BE2C (cell line): ENCODE measurements around the gene PDPK1.
"Not testable (repeated sequence)": the region's sequence is repeated elsewhere in the genome, so short reads cannot be mapped to it uniquely, and the experiment has no call there.

Experiments used
- DNase-seq: peaks from one replicate; pipeline ENCODE4 v3.0.0-alpha.2; 2020
- H3K27me3 ChIP-seq: fragments of 250-450 bp; sonication (Bioruptor Pico); 2 replicates; pipeline ENCODE4 v1.5.1; 2020; ENCODE audit warnings: mild to moderate bottlenecking
- H3K36me3 ChIP-seq: fragments of 250-450 bp; sonication (Bioruptor Pico); 2 replicates; pipeline ENCODE4 v1.5.1; 2020; ENCODE audit warnings: mild to moderate bottlenecking
- H3K4me1 ChIP-seq: fragments of 250-450 bp; sonication (Bioruptor Pico); 2 replicates; pipeline ENCODE4 v1.5.1; 2020
- H3K4me3 ChIP-seq: 2 replicates; pipeline ENCODE4 v1.5.1; 2011; ENCODE audit warnings: low read depth, low read length
- H3K9me3 ChIP-seq: fragments of 250-450 bp; sonication (Bioruptor Pico); 2 replicates; pipeline ENCODE4 v1.5.1; 2020
- CTCF ChIP-seq: IDR thresholded peaks from 2 replicates; pipeline ENCODE4 v1.5.1; 2012; ENCODE audit warnings: mild to moderate bottlenecking, low read depth, low read length

The PDPK1 gene

GRCh38 chr16:2619628-2620027, 81.8 kb downstream of the PDPK1 start:
- H3K9me3 ChIP-seq, H3K36me3 ChIP-seq, H3K4me1 ChIP-seq, H3K4me3 ChIP-seq, H3K27me3 ChIP-seq: not testable (repeated sequence)
- peak; percentile 16; the same call in 1 of the 2 replicates for TF ChIP-seq CTCF
- DNase-seq = peak; percentile 40

GRCh38 chr16:2620870-2621269, 83.0 kb downstream of the PDPK1 start:
- H3K27me3 ChIP-seq, H3K4me1 ChIP-seq, H3K4me3 ChIP-seq, H3K36me3 ChIP-seq, DNase-seq, H3K9me3 ChIP-seq: not testable (repeated sequence)

DNA sequence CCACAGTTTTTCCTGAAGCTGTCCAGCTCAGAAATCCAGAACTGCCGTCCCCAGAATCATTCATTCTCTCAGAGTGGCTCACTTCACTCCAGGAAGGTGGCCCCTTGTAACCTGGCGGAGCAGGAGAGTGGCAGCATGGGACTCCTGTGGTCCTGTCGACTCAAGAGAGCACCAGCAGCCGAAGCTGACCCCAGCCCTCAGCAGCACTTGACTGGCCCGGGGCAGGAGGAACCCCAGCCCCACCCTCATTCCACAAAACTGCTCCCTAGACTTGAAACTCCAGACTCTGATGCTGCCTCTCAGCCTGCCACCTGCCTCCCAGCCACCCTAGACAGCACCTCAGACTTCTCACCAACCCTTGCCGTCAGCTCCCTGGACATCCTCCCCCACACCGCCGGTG, 83.6 kb downstream of the PDPK1 start:
- H3K9me3 ChIP-seq, H3K4me3 ChIP-seq, DNase-seq, H3K36me3 ChIP-seq, H3K4me1 ChIP-seq, H3K27me3 ChIP-seq: not testable (repeated sequence)

DNA sequence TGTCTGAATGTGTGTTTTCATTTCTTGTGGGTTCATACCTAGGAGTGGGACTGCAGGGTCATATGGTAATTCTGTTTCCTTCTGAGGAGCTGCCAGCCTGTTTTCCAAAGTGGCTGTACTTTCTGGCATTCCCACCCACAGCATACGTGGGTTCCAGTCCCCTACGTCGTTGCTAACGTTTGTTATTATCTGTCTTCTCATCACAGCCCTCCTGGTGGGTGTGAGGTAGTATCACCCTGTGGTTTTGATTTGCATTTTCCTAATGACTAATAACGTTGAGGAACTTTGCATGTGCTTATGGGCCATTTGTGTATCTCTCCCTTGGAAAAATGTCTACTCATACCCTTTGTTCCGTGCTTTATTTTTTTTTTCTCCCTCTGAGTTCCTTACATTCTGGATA, 89.3 kb downstream of the PDPK1 start:
- not testable (repeated sequence) for H3K27me3 ChIP-seq, DNase-seq, H3K9me3 ChIP-seq, H3K4me1 ChIP-seq, H3K36me3 ChIP-seq, H3K4me3 ChIP-seq

DNA sequence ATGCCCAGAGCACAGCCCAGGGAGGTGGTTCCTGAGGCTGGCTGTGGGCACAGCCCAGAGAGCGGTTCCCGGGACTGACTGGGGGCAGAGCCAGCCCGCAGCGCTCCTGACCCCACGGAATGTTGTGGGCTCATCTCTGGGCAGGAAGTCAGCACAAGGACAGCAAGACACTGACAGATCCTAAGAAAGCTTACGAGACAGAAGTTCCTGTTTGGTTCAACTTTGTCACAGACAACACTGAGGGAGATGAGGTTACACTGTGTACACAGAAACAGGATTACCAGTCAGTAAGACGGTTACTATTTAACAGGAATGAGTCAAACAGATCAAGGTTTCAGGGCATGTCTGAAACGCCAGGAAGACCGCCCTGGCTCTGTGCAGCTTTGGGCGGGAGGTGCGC, 93.4 kb downstream of the PDPK1 start:
- DNase-seq, H3K9me3 ChIP-seq, H3K36me3 ChIP-seq, H3K27me3 ChIP-seq, H3K4me3 ChIP-seq, H3K4me1 ChIP-seq: not testable (repeated sequence)

GRCh38 chr16:2632291-2632690, 94.5 kb downstream of the PDPK1 start:
- H3K27me3 ChIP-seq = not testable (repeated sequence)

DNA sequence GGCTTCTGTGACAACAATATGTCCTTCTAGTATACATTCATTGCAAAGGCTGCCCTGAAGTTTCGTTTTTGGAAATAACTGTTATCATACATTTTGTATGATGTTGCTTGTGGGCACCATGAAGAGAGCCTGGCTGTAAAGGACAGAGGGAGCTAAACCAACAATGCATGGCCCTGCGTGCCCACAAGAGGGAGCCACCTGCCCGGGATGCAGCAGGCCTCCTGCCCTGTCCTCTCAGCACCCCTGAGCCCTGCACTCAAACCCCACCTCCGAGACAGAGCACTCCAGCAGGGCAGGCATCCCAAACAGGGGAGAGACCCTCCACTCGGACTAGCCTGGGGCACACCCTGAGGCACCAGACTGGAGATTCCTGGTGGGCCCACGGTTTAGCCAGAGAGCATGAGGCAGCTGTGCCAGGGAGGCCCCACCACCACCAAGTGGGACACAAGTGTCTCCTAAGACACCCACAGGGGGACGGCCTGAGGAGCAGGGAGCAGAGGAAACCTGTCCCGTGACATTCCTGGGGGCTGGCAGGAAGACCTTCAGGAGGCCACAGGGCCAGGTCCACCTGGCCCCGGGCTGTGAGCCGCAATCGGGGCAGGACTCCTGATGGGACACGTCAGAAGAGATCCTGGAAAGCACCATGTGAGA, 101.4 kb downstream of the PDPK1 start:
- H3K4me1 ChIP-seq, H3K36me3 ChIP-seq, H3K9me3 ChIP-seq, H3K27me3 ChIP-seq, H3K4me3 ChIP-seq: not testable (repeated sequence)
- TF ChIP-seq CTCF = peak; percentile 27
- DNase-seq = peak; percentile 75

More at GRCh38 chr16:2632291-2632690, 94.5 kb downstream of the PDPK1 start:
- DNase-seq, H3K36me3 ChIP-seq, H3K4me1 ChIP-seq, H3K9me3 ChIP-seq, H3K4me3 ChIP-seq: not testable (repeated sequence)

DNA sequence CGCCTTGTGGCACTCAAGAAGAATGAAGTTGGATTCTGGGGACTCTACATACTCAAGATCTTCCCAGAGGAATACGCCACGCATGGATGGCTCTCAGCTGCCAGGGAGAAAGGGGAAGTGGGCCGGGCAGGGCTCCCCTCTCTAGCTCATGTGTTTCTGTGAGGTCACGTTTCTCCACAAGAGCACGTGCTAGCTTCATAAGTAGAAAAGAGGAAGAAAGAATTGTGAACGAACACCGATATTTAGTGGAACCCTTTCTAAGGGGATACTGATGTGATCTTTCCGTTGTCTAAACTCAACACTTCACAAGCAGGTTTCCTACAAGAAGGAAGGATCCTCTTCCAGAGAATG, 101.9 kb downstream of the PDPK1 start:
- H3K4me1 ChIP-seq, H3K27me3 ChIP-seq, H3K36me3 ChIP-seq, H3K4me3 ChIP-seq, H3K9me3 ChIP-seq, DNase-seq: not testable (repeated sequence)

GRCh38 chr16:2642561-2642960, 104.7 kb downstream of the PDPK1 start:
- not testable (repeated sequence) for H3K27me3 ChIP-seq, H3K9me3 ChIP-seq, H3K4me3 ChIP-seq, H3K36me3 ChIP-seq, DNase-seq, H3K4me1 ChIP-seq

DNA sequence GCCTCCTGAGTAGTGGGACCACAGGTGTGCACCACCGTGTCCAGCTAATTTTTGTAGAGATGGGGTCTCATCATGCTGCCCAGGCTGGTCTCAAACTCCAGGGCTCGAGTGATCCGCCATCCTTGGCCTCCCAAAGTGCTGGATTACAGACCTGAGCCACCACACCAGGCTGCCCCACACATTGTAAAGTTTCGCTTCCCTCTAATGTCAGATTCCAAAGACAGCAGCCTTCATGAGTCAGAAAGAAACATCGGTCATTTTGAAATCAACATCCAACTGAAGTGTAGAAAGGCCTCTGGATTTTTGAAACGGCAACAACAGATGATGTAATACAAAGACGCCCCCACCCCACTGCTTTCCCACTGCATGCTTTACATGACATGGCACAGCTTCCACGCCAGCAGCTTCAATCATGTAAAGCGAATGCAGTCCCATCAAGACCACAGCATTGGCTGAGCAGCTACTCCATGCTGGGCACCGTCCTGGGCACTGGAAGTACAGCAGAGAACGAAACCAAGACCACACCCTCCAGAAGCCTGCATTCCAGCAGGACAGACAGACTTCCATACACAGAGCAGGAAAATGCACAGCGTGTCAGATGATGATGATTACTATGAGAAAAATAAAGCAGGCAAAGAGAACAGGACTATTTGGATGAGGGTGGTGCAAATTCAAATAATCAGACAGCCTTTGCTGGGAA, 107.1 kb downstream of the PDPK1 start:
- not testable (repeated sequence) for H3K9me3 ChIP-seq, H3K4me1 ChIP-seq, H3K27me3 ChIP-seq, H3K36me3 ChIP-seq, DNase-seq, H3K4me3 ChIP-seq

- not testable (repeated sequence) for H3K36me3 ChIP-seq, H3K4me1 ChIP-seq, H3K4me3 ChIP-seq, DNase-seq, H3K9me3 ChIP-seq, H3K27me3 ChIP-seq
Measured at GRCh38 chr16:2651268-2651871, 113.5 kb downstream of the PDPK1 start.
